OCI-LY7 (cell line): Measurements from ENCODE around the gene DNAJC7.
"Not testable (repeated sequence)": the region's sequence is repeated elsewhere in the genome, so short reads cannot be mapped to it uniquely, and the experiment has no call there.

ENCODE experiments used
- EZH2phosphoT487 ChIP-seq: fragments of 200-600 bp; sonication (generic); IDR thresholded peaks from 2 replicates; pipeline ENCODE4 v1.6.1; 2018; ENCODE audit warnings: low read depth, borderline replicate concordance, mild to moderate bottlenecking, mixed run types, antibody characterized with exemption, low read length, moderate library complexity, mixed read lengths
- TF ChIP-seq, protein P1 (sequence below): fragments of 200-600 bp; sonication (generic); conservative IDR thresholded peaks from 2 replicates; pipeline ENCODE4 v1.5.1; 2014; ENCODE audit warnings: mild to moderate bottlenecking, antibody characterized with exemption, low read length, moderate library complexity, mixed read lengths

DNA sequence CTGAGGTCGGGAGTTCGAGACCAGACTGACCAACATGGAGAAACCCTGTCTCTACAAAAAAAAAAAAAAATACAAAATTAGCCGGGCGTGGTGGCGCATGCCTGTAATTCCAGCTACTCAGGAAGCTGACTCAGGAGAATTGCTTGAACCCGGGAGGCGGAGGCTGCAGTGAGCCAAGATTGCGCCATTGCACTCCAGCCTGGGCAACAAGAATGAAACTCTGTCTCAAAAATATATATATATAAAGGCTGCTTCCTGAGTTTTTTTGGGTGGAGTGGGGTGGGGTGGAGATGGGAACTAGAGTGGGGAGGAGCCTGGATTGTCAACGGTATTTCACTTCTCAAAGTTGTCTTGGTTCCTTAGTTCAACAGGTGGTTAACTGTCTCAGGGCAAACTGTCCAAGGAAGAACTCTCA is 7.0 kb downstream of the DNAJC7 start:
- TF ChIP-seq, protein P1, sequence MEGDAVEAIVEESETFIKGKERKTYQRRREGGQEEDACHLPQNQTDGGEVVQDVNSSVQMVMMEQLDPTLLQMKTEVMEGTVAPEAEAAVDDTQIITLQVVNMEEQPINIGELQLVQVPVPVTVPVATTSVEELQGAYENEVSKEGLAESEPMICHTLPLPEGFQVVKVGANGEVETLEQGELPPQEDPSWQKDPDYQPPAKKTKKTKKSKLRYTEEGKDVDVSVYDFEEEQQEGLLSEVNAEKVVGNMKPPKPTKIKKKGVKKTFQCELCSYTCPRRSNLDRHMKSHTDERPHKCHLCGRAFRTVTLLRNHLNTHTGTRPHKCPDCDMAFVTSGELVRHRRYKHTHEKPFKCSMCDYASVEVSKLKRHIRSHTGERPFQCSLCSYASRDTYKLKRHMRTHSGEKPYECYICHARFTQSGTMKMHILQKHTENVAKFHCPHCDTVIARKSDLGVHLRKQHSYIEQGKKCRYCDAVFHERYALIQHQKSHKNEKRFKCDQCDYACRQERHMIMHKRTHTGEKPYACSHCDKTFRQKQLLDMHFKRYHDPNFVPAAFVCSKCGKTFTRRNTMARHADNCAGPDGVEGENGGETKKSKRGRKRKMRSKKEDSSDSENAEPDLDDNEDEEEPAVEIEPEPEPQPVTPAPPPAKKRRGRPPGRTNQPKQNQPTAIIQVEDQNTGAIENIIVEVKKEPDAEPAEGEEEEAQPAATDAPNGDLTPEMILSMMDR = not testable (repeated sequence)
- TF ChIP-seq EZH2phosphoT487 = not testable (repeated sequence)
